ENCODE results near the gene UNC5CL.

DNA sequence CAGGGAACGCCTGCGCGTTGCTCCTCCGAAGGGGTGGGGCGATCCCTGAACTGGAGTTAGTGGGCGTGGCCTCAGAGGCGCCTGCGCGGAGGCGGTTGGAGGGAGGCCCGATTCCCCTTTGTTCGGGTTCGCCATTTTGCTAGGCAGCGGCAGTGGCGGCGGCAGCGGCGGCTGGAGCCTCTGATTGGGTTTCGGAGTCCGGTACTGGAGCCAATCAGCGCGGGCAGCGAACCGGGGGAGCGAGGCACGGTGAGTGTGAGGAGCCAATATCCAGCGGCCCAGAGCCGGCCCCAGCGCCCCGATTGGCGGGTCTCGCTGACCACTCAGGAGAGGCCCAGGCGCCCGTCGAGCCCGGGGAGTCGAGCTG lies 33.8 kb upstream of the UNC5CL start, which contains the start of gene NFYA:
- TF ChIP-seq, protein P1, sequence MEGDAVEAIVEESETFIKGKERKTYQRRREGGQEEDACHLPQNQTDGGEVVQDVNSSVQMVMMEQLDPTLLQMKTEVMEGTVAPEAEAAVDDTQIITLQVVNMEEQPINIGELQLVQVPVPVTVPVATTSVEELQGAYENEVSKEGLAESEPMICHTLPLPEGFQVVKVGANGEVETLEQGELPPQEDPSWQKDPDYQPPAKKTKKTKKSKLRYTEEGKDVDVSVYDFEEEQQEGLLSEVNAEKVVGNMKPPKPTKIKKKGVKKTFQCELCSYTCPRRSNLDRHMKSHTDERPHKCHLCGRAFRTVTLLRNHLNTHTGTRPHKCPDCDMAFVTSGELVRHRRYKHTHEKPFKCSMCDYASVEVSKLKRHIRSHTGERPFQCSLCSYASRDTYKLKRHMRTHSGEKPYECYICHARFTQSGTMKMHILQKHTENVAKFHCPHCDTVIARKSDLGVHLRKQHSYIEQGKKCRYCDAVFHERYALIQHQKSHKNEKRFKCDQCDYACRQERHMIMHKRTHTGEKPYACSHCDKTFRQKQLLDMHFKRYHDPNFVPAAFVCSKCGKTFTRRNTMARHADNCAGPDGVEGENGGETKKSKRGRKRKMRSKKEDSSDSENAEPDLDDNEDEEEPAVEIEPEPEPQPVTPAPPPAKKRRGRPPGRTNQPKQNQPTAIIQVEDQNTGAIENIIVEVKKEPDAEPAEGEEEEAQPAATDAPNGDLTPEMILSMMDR (IDR thresholded peaks at IDR 0.05): no peak
- TF ChIP-seq, protein P2, sequence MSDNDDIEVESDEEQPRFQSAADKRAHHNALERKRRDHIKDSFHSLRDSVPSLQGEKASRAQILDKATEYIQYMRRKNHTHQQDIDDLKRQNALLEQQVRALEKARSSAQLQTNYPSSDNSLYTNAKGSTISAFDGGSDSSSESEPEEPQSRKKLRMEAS (CRISPR knock-in tag; IDR thresholded peaks at IDR 0.05): no peak
- TF ChIP-seq, protein P3, sequence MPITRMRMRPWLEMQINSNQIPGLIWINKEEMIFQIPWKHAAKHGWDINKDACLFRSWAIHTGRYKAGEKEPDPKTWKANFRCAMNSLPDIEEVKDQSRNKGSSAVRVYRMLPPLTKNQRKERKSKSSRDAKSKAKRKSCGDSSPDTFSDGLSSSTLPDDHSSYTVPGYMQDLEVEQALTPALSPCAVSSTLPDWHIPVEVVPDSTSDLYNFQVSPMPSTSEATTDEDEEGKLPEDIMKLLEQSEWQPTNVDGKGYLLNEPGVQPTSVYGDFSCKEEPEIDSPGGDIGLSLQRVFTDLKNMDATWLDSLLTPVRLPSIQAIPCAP (CRISPR knock-in tag; IDR thresholded peaks at IDR 0.05): no peak
- TF ChIP-seq GABPB1 (CRISPR knock-in tag; IDR thresholded peaks at IDR 0.05) (no peak), PRRX2 (CRISPR knock-in tag; IDR thresholded peaks at IDR 0.05) (no peak)

Measured in WTC11 (cell line).